ENCODE data around the gene MRGPRX1.
"Not testable (repeated sequence)": the region's sequence is repeated elsewhere in the genome, so short reads cannot be mapped to it uniquely, and the experiment has no call there.

MRGPRX1 gene

DNA sequence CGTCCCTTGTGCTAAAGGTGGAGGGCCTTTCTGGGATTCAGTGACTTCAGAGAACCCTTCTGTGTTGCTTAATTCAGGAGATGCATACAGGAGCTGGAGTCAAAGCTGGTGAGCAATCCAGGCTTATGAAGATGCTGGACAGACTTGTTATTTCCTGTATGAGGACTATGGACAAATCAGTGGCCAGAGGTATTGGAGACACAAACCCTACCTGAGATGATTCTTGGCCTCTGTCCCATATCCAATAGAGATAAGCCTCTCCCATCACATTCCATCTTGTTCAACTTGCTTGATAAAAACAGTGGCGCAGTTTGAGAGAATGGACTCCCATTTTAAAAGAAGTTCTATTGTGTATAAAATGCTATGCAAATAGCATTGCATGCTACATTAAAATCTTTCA lies at the start of gene MRGPRX1:
MRGPRX1 (minus strand) TSS at position 101 of the 400 bp plus-strand sequence. CDS start 4,630 bp downstream, outside the sequence.
- H3K4me1 Mint-ChIP-seq (ENCODE audit: low read depth) = no peaks in the 10 kb centered on the region
- no peaks in the 10 kb centered on the region for H3K36me3 Mint-ChIP-seq (ENCODE audit: low read depth)
- H3K9me3 Mint-ChIP-seq = no peaks in the 10 kb centered on the region
- no peak within 1 kb of the TSS for H3K27ac Mint-ChIP-seq
- no peak within 1 kb of the TSS for H3K4me3 Mint-ChIP-seq
- peaks cover 10% of the 10 kb centered on the region for H3K27me3 Mint-ChIP-seq

DNA sequence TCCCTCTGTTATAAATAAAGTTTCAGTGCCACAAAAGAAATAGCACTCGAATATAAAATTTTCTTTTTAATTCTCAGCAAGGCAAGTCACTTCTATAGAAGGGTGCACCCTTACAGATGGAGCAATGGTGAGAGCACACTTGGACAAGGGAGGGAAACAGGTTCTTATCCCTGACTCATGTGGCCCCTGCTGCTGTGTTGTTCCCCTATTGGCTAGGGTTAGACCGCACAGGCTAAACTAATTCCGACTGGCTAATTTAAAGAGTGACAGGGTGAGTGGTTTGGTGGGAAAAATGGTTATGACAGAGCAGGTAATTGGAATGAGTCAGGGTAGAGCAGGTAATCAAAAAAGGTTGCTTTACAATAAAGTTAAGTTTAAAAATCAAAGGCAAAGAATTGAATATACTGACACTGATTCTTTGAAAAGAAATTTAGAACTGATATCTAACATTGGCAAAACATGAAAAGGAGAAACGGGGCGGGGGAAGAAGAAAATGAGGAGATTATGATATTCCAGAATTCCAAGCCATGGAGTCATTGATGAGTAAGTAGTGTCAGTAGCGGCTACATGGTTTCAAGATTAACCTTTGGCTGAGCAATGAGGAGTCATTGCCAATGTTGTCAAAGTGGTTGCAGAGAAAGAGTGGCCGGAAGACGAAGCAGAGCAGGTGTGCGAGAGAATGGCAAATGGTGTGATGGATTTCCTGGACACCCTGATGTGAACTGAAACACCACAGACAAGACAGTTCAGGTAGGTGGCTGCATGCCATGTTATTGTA lies 48.4 kb upstream of the MRGPRX1 start:
- no peaks in the 10 kb centered on the region for H3K36me3 Mint-ChIP-seq (ENCODE audit: low read depth)
- H3K4me3 Mint-ChIP-seq = no peak overlapping the region
- no peaks in the 10 kb centered on the region for H3K4me1 Mint-ChIP-seq (ENCODE audit: low read depth)
- no peaks in the 10 kb centered on the region for H3K9me3 Mint-ChIP-seq
- peaks cover 17% of the 10 kb centered on the region for H3K27me3 Mint-ChIP-seq
- H3K27ac Mint-ChIP-seq = no peak overlapping the region

DNA sequence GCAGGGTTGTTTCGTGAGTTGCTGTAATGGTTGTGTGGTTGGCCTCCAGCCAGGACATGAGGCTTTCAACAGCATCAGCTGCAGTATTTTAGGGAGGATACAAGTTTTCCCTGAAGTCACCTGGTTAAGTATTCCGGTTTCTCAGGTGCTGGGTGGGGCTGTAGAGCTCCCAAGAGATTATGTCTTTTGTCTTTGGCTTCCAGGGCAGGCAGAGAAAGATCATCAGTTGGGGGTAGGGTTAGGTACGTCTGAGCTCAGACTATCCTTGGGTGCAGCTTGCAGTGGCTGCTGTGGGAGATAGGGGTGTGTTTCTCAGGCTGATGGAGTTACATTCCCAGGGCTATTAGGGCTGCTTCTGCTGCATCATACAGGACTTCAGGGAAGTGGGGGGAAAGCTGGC lies 47.5 kb upstream of the MRGPRX1 start:
- H3K4me3 Mint-ChIP-seq = no peak overlapping the region
- H3K9me3 Mint-ChIP-seq = no peaks in the 10 kb centered on the region
- no peaks in the 10 kb centered on the region for H3K36me3 Mint-ChIP-seq (ENCODE audit: low read depth)
- H3K27ac Mint-ChIP-seq = no peak overlapping the region
- peaks cover 25% of the 10 kb centered on the region for H3K27me3 Mint-ChIP-seq
- no peaks in the 10 kb centered on the region for H3K4me1 Mint-ChIP-seq (ENCODE audit: low read depth)

DNA sequence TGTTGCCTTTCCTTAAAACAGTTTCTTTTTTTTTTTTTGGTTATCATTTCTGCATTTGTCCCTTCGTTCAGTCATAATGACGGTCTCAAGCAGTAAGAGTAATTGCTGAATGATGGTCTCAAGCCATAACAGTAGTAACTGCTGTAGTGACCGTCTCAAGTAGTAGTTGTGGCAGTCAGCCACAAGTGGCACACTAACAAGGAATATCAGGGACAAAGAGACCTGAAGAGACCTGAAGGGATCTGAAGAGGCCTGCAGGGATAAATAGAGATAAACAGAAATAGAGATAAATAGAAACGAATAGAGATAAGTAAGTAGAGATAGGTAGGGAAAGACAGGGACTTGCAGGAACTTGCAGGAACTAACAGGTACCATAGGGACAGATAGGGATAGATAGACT lies 42.7 kb upstream of the MRGPRX1 start:
- no peak overlapping the region for H3K27ac Mint-ChIP-seq
- H3K27me3 Mint-ChIP-seq = peaks cover 25% of the 10 kb centered on the region
- H3K36me3 Mint-ChIP-seq (ENCODE audit: low read depth) = no peaks in the 10 kb centered on the region
- no peaks in the 10 kb centered on the region for H3K9me3 Mint-ChIP-seq
- H3K4me1 Mint-ChIP-seq (ENCODE audit: low read depth) = no peaks in the 10 kb centered on the region
- H3K4me3 Mint-ChIP-seq = no peak overlapping the region

DNA sequence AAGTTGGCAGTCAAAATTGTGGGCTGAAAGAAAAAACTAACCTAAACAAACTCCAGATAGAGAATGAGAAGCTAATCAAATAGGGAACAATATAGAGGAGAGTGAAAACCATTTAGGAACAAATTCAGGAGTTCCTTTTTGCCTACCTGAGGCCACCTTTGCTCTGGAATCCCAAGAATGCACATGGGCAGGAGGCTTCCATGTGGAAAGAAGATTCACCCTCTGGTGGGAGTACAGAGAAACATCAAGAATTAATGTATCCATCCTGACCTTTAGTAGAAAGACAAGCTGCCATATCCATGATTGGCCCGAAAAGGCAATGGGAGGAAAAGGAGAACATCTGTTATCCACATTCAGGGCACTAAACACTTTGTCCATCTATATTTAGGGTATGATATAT lies 35.0 kb upstream of the MRGPRX1 start:
- Mint-ChIP-seq H3K9me3 (no peaks in the 10 kb centered on the region), H3K27ac (no peak overlapping the region), H3K4me3 (no peak overlapping the region), H3K4me1 (ENCODE audit: low read depth) (no peaks in the 10 kb centered on the region), H3K27me3 (peaks cover 8% of the 10 kb centered on the region), H3K36me3 (ENCODE audit: low read depth) (no peaks in the 10 kb centered on the region)

DNA sequence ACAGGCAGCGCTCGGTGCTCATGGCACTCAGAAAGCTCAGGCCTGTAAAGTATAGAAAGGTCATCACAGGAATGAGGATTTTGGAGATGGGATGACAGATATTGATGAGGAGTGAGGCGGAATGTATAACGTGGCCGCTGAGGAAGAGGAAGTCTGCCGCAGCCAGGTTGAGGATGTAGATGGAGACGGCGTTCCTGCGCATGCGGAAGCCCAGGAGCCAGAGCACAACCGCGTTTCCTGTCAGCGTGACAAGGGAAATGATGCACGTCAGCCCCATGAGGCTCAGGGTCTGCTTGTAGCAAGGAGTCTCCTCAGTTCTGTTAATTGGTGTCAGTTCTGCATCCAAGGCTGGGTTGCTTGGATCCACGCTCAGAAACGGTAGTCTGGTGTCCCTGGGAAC lies 33.1 kb upstream of the MRGPRX1 start:
- Mint-ChIP-seq H3K27ac (no peak overlapping the region), H3K4me1 (ENCODE audit: low read depth) (no peaks in the 10 kb centered on the region), H3K36me3 (ENCODE audit: low read depth) (no peaks in the 10 kb centered on the region), H3K27me3 (peaks cover 8% of the 10 kb centered on the region), H3K9me3 (no peaks in the 10 kb centered on the region), H3K4me3 (no peak overlapping the region)

DNA sequence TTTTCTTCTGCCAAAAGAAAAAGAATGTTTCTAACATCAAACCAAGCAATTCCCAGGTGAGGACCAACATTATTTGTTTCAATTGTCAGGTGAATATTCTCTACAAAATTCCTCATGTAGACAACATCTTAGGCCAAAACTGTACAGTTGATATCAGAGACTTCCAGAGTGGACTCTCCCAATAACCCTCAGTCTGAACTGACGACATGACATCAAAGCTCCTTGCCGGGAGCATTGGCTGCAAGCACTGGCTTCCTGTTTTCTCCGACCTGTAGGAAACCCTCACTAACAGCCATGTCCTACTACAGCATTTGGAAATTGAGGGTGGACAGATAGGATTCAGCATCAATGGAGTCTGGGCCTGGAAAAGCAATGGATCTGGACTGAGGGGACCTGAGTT lies 30.5 kb upstream of the MRGPRX1 start:
- Mint-ChIP-seq H3K4me1 (ENCODE audit: low read depth) (no peaks in the 10 kb centered on the region), H3K9me3 (no peaks in the 10 kb centered on the region), H3K27ac (no peak overlapping the region), H3K27me3 (peaks cover 12% of the 10 kb centered on the region), H3K36me3 (ENCODE audit: low read depth) (no peaks in the 10 kb centered on the region), H3K4me3 (no peak overlapping the region)

DNA sequence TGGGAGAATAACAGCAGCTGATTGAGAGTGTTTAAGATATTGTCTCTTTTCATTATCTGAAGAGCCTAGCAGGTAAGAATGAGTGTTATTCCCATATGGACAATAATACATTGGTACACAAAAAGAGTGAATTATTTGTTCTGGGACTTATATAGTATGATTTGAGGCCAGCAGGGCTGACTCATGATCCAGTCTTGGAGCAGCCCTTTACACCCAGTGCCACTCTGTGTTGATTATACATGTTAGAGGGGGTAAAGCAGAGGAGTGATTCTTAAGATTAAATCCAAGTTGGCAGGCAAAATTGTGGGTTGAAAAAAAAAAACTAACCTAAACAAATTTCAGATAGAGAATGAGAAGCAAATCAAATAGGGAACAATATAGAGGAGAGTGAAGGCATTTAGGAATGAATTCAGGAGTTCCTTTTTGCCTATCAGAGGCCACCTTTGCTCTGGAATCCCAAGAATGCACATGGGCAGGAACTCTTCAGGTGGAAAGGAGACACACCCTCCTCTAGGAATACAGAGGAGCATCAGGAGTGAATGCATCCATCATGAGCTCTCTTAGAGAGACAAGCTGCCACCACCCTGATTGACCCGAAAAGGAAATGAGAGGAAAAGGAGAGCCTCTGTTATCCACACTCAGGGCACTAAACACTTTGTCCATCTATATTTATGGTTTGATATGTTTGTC lies 19.2 kb upstream of the MRGPRX1 start:
- H3K4me3 Mint-ChIP-seq = no peak overlapping the region
- no peaks in the 10 kb centered on the region for H3K9me3 Mint-ChIP-seq
- H3K27ac Mint-ChIP-seq = no peak overlapping the region
- H3K4me1 Mint-ChIP-seq (ENCODE audit: low read depth) = no peaks in the 10 kb centered on the region
- no peaks in the 10 kb centered on the region for H3K36me3 Mint-ChIP-seq (ENCODE audit: low read depth)
- H3K27me3 Mint-ChIP-seq = peaks cover 10% of the 10 kb centered on the region

DNA sequence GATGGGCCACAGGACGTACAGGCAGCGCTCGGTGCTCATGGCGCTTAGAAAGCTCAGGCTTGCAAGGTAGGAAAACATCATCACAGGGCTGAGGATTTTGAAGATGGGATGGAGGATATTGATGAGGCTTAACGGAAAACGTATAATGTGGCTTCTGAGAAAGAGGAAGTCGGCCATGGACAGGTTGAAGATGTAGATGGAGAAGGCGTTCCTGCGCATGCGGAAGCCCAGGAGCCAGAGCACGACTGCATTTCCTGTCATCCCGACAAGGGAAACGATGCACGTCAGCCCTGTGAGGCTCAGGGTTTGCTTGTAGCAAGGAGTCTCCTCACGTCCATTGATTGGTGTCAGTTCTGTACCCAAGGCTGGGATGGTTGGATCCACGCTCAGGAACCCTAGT lies 17.4 kb upstream of the MRGPRX1 start:
- Mint-ChIP-seq H3K36me3 (ENCODE audit: low read depth) (no peaks in the 10 kb centered on the region), H3K4me3 (no peak overlapping the region), H3K9me3 (no peaks in the 10 kb centered on the region), H3K4me1 (ENCODE audit: low read depth) (no peaks in the 10 kb centered on the region), H3K27me3 (peaks cover 12% of the 10 kb centered on the region), H3K27ac (no peak overlapping the region)

DNA sequence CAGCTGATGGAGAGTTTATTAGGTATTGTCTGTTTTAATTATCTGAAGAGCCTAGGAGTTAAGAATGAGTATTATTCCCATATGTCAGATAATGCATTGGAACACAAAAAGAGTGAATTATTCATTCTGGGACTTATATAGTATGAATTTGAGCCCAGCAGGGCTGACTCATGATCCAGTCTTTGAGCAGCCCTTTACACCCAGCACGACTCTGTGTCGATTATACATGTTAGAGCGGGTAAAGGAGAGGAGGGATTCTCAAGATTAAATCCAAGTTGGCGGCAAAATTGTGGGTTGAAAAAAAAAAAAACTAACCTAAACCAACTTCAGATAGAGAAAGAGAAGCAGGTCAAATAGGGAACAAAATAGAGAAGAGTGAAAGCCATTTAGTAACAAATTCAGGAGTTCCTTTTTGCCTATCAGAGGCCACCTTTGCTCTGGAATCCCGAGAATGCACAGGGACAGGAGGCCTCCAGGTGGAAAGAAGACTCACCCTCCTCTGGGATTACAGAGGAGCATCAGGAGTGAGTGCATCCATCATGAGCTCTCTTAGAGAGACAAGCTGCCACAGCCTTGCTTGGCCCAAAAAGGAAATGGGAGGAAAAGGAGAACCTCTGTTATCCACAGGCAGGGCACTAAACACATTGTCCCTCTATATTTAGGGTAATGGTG lies 3.1 kb downstream of the MRGPRX1 start:
- no peak overlapping the region for H3K4me3 Mint-ChIP-seq
- no peaks in the 10 kb centered on the region for H3K9me3 Mint-ChIP-seq
- no peak overlapping the region for H3K27ac Mint-ChIP-seq
- peaks cover 9% of the 10 kb centered on the region for H3K27me3 Mint-ChIP-seq
- no peaks in the 10 kb centered on the region for H3K36me3 Mint-ChIP-seq (ENCODE audit: low read depth)
- no peaks in the 10 kb centered on the region for H3K4me1 Mint-ChIP-seq (ENCODE audit: low read depth)

DNA sequence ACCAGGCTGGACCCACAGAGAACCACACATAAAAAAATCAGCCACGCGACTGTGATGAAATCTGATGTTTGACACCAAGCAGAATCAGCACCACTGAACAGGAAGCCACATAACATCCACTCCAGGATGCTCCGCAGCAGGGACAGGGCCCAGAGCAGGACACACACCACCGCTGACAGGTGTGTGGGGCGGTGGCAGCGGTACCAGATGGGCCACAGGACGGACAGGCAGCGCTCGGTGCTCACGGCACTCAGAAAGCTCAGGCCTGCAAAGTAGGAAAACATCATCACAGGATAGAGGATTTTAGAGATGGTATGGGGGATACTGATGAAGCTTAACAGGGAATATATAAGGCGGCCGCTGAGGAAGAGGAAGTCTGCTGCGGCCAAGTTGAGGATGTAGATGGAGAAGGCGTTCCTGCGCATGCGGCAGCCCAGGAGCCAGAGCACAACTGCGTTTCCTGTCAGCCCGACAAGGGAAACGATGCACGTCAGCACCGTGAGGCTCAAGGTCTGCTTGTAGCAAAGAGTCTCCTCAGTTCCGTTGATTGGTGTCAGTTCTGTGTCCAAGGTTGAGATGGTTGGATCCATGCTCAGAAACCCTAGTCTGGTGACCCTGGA lies 4.9 kb downstream of the MRGPRX1 start:
- H3K4me1 Mint-ChIP-seq (ENCODE audit: low read depth) = no peaks in the 10 kb centered on the region
- peaks cover 9% of the 10 kb centered on the region for H3K27me3 Mint-ChIP-seq
- H3K9me3 Mint-ChIP-seq = no peaks in the 10 kb centered on the region
- no peak overlapping the region for H3K4me3 Mint-ChIP-seq
- H3K27ac Mint-ChIP-seq = no peak overlapping the region
- no peaks in the 10 kb centered on the region for H3K36me3 Mint-ChIP-seq (ENCODE audit: low read depth)

DNA sequence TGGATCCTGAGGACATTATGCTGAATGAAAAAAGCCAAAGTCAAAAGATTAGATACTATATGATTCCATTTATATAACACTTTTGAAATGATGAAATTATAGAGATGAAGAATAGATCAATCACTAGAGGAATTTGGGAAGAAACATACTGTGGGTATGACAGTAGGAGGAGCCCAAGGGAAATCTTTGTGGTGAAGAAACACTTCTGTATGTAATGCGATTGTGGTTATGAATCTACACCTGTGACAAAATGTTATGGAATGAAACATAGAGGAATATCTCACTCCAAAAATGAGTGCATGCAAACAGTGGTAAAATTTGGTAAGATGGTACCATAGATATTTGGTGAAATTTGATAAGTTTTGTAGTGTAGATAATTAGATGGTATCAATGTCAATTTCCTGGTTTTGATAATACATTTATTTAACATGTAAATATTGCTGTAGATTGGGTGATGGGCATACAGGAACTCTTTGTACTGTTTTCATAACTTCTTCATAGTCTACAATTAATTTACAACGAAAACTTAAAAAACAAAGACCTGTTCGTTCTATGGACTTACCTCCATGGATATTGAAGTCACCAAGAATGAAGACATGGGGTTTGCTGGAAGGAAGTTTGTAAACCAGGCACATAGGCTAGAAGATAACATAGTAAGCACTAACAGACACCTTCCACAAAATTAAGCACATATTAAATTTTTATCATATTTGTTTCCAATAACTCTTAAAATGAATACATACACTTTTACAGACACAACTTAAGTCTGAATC lies 11.5 kb downstream of the MRGPRX1 start:
- no peak overlapping the region for H3K4me3 Mint-ChIP-seq
- peaks cover 3% of the 10 kb centered on the region for H3K9me3 Mint-ChIP-seq
- no peaks in the 10 kb centered on the region for H3K4me1 Mint-ChIP-seq (ENCODE audit: low read depth)
- H3K27me3 Mint-ChIP-seq = peaks cover 5% of the 10 kb centered on the region
- H3K36me3 Mint-ChIP-seq (ENCODE audit: low read depth) = no peaks in the 10 kb centered on the region
- H3K27ac Mint-ChIP-seq = no peak overlapping the region

DNA sequence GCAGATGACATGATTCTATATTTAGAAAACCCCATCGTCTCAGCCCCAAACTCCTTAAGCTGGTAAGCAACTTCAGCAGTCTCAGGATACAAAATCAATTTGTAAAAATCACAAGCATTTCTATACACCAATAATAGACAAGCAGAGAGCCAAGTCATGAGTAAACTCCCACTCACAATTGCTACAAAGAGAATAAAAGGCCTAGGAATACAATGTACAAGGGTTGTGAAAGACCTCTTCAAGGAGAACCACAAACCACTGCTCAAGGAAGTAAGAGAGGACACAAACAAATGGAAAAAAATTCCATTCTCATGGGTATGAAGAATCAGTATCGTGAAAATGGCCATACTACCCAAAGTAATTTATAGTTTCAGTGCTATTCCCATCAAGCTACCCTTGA lies 13.8 kb downstream of the MRGPRX1 start:
- not testable (repeated sequence) for H3K36me3 Mint-ChIP-seq (ENCODE audit: low read depth); H3K4me1 Mint-ChIP-seq (ENCODE audit: low read depth); H3K4me3 Mint-ChIP-seq; H3K27me3 Mint-ChIP-seq; H3K27ac Mint-ChIP-seq; H3K9me3 Mint-ChIP-seq

DNA sequence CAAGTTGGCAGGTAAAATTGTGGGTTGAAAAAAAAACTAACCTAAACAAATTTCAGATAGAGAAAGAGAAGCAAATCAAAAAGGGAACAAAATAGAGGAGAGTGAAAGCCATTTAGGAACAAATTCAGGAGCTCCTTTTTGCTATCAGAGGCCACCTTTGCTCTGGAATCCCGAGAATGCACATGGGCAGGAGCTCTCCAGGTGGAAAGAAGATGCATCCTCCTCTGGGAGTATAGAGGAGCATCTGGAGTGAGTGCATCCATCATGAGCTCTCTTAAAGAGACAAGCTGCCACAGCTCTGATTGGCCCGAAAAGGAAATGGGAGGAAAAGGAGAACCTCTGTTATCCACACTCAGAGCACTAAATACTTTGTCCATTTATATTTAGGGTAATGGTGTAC lies 26.3 kb downstream of the MRGPRX1 start:
- no peaks in the 10 kb centered on the region for H3K9me3 Mint-ChIP-seq
- no peak overlapping the region for H3K27ac Mint-ChIP-seq
- no peak overlapping the region for H3K4me3 Mint-ChIP-seq
- H3K36me3 Mint-ChIP-seq (ENCODE audit: low read depth) = no peaks in the 10 kb centered on the region
- H3K4me1 Mint-ChIP-seq (ENCODE audit: low read depth) = no peaks in the 10 kb centered on the region
- peaks cover 31% of the 10 kb centered on the region for H3K27me3 Mint-ChIP-seq

Measured in stimulated activated naive CD8-positive, alpha-beta T cell treated with anti-CD3 and anti-CD28 coated beads, Interleukin-15, Interleukin-2, amounts not matched to agents 100 ng/mL and 50 ng/mL, for 24 hours (primary cell).